NOMO-1 treated with DMSO at 0.1 percent for 48 hours (cell line): Measurements from ENCODE around the gene NAV2.

ENCODE experiments used
- DNase-seq: peaks from one replicate; lab custom pipeline; 2025; ENCODE audit not compliant: unreplicated experiment; lab: John Stamatoyannopoulos, UW

NAV2 gene

DNA sequence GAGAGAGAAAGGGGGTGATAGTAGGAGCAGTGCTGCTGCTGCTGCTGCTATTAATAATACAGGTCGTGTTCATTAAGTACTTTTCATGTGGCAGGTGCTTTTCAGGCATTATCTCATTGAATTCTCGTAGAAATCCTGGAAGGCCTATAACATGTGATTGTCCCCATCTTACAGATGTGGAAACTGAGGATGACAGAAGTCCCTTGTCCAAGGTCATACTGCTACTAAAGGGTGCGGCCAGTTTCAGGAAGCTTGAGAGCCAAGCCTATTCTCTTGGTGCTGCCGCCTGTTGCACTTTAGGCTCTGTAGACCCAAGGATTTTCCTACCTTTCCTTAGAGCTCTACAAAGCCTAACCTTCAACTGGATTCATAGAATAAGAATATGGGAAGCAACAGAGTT is 254.3 kb downstream of the NAV2 start:
- DNase-seq, result no peak

GRCh38 chr11:19967787-19968186 is 255.2 kb downstream of the NAV2 start:
- no peak for DNase-seq

- DNase-seq, result no peak
Observed at GRCh38 chr11:19968860-19969259, 256.2 kb downstream of the NAV2 start.

GRCh38 chr11:19970944-19971343 is 258.3 kb downstream of the NAV2 start:
- DNase-seq, result no peak

DNA sequence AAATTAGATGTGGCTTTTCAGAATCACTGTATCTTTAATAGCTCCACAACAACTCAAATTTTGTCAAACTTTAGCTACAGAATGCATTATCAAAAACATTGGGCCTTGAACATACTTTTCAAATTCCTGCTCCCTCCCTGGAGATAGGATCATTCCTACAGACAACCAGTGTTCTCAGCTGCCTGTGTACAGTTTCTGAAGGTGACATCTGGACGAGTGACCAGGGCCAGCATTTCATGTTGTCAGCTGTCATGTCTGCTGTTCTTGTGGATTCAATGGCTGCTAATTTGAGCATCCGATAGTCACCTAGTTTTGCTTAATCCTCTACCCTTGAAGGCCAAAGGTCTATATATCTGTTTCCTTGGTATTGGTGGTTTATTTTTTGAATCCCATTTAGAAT is 259.5 kb downstream of the NAV2 start:
- DNase-seq, result no peak

GRCh38 chr11:19972651-19973050 is 260.0 kb downstream of the NAV2 start:
- no peak for DNase-seq

DNA sequence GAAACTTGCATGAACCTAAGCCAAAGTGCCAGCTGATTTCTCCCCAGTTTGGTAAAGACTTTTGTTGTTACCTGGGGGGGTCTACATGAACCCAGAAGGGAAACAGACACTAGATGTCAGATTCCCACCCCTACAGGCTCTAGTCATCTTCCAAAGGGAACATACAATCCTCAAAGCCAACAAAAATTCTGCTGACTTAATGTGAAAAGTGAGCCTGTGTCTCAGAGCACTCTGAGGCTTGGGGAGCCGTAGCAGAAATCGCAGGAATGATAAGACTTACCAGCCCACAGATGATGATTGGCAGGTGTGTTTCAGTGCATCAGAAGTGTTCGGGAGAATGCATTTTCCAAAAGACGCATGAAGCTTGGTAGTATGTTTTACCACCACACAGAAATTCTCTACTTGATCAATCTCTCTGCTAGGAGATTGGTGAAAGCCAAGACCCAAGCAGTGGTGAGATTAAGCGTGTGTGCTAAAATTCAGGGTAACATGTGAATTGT is 260.5 kb downstream of the NAV2 start:
- no peak for DNase-seq

GRCh38 chr11:19974886-19975285 is 262.2 kb downstream of the NAV2 start:
- DNase-seq, result no peak

- no peak for DNase-seq
Observed at GRCh38 chr11:19975414-19975990, 262.9 kb downstream of the NAV2 start.

- no peak for DNase-seq
Observed at GRCh38 chr11:19976281-19976941, 263.8 kb downstream of the NAV2 start.

DNA sequence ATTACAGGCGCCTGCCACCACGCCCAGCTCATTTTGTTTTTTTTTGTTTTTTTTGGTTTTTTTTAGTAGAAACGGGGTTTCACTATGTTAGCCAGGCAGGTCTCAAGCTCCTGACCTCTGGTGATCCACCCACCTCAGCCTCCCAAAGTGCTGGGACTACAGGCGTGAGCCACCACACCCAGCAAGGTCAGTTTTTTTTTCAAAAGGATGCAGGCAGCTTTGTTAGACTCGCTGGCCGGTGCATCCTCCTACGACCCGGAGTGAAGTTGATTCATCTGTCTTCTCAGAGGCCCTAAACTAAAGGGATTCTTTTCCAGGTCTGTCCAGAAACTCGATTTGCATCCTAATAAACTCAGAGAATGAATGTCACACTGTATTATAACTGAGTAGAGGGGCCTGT is 265.3 kb downstream of the NAV2 start:
- DNase-seq, result no peak

GRCh38 chr11:19978668-19979518 is 266.3 kb downstream of the NAV2 start:
- DNase-seq, result peak; percentile 69

GRCh38 chr11:19979519-19979845 is 266.8 kb downstream of the NAV2 start:
- DNase-seq, result no peak

DNA sequence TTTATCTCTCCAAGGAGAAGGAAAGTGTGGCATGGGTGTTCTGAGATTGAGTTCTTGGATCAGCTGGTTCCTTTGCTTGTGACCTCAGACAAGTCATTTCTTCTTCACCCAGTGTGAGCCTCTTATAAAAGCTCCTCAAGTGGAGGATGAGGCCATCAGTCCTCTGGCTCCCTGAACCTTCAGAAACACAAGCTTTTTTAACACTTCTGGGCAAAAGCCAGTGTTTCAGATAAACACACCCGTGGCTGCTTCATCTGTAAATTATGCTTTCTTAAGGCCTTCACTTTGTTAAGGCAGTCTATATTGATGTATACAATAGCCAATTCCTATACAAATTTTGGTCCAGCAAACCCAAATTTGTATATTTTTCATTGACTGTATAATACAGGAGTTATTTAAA is 267.8 kb downstream of the NAV2 start:
- no peak for DNase-seq

GRCh38 chr11:19980957-19981669 is 268.5 kb downstream of the NAV2 start:
- no peak for DNase-seq

DNA sequence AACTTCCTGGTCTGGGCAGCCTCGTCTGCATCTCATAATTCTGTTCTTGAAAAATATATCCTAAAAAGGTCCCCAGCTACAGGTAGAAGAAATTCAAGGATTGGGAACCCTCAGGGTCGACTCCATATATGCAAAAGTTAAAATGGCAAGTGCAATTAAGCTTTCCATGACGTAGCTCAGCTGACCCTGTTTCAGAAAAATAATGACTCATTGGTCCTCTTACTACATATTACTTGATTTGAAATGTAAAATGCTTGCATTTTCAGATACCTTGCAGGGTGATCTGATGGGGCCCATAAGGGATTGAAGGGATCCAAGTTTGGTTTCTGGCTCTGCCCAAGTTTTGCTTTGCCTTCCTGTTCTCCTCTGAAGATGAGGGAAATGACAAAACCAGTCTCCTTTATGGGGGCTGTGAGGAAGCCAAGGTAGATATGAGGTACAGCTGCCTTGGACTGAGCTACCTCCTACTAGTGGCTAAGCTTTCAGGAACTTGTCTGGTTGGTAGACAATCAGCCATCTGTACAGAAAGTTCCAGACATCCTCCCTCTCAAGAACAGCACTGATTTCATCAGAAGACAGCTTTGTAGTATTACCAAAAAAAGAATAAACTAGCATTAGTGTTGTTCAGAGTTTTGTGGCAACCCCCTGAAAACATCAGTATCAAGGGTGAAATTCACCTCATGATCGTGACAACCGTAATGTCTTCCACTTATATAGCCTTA is 270.3 kb downstream of the NAV2 start:
- DNase-seq, result no peak

DNA sequence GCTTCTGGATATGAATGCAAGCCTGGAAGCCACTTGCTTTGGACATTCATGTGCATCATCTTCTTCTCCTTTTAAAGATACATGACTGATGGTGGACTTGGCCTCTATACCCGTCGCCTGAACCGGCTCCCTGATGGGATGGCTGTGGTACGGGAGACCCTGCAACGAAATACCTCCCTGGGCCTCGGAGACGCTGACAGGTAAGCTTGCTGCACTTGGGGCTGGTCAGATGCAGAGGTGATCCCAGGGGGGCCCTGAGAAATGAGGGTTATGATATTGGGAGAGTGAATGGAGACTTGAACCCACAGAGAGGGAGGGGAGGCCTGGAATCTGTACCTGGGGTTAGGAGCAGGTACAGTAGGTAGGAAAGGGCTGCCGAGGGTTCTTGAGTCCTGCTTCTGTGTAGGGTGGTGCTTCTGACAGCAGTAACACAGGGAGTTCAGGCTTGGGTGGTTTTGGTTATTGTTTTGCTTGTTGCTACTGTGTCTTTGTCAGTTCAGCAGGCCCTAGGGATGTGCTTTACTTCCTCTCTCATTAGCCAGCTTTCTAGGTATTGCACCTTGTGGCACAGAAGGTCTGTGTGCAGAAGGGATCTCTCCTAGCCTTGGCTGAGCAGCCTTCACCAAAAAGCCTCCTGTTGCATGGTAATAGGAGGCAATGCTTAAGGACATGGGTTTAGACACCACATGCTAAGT is 271.6 kb downstream of the NAV2 start:
- no peak for DNase-seq

- no peak for DNase-seq
Observed at GRCh38 chr11:19985111-19985510, 272.5 kb downstream of the NAV2 start.

DNA sequence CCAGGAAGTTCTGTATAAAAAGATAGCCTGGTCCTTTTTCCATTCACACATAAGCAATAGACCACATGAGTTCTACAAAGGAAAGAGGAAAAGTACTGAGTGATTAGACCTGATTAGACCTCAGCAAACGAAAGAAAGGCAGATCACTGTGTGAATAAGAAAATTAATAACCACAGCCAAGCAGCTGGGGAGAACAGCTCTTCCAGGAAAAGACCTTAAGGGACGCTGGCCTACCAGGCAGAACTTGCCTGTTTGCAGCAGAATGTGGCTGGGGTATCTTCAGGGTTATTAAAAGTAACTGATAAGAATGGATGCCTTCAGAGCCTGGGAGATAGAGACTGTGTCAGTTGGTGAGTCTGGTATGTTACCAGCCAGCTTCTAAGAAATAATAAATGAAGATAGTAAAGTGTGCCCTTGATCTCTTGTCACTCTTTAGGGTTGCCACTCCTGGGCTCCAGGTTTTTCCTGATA is 274.7 kb downstream of the NAV2 start:
- no peak for DNase-seq

DNA sequence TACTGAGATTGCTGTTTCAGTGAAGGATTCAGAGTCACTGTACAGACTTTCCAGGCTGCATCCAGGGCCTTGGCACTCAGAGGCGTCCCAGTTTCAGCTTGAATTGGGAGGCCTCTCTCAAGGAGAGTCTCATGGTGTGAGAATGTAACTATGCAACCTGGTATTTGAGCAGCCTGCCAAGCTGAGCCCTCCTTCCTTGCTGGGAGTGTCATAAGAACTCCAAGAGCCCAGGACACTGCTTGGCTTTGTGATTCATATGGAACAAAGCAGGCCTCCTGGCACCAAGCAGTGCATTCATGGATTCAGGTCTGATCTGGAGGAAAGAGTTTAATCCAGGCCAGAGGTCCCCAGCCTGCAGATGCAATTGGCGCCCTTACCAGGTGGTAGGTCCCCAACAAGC is 276.0 kb downstream of the NAV2 start:
- DNase-seq, result no peak
